ENCODE results near the gene FNDC5. TPM values are rescaled to one million over a fixed set of nuclear protein-coding genes. Genes with fewer than 3 reads are reported as not detected.

Gene FNDC5
- total RNA-seq, 1 experiment from 2014 or later, result 4.5 TPM

DNA sequence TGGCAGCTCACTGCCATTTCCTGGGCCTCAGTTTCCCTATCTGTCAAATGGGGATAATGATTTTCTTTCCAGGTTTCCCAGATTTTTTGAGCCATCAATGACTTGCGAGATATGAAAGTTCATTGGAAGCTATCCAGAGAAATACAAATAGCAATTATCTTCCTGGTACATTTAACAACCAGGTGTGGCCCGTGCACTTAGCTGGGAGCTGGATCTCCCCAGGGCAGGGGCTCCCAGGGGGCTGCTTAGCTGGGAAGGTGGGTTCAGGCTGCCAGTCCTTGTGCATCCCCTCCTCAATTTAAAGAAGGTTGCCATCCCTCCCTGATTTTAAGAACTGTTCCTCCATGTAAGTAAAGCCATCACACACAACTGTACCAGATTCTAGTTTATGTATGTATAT is 34.1 kb upstream of the FNDC5 start:
- Histone ChIP-seq H3K27ac (ENCODE audit: insufficient read length, low read depth, low read length) (no peak overlapping the region), H3K79me1 (ENCODE audit: insufficient read depth, low read depth, low read length, poor library complexity, severe bottlenecking) (no peaks in the 10 kb centered on the region), H4K8ac (replicated peaks; ENCODE audit: insufficient read length, low read depth, low read length) (no peak overlapping the region), H3T11ph (ENCODE audit: low read length) (no peak overlapping the region), H2AK5ac (ENCODE audit: insufficient read length, low read length) (no peak overlapping the region), H3K4me1 (ENCODE audit: insufficient read depth, low read length) (no peaks in the 10 kb centered on the region), H2BK120ac (ENCODE audit: low read depth, low read length, poor library complexity, severe bottlenecking) (no peak overlapping the region), H3K18ac (ENCODE audit: insufficient read length, low read depth, low read length) (no peak overlapping the region), H3K4me2 (ENCODE audit: insufficient read depth, insufficient read length, low read length) (no peak overlapping the region), H3K23me2 (ENCODE audit: insufficient read length, low read depth, low read length, poor library complexity, severe bottlenecking) (peaks cover 8% of the 10 kb centered on the region), H4K20me1 (ENCODE audit: control insufficient read depth, insufficient read depth, insufficient read length) (no peaks in the 10 kb centered on the region), H2BK20ac (ENCODE audit: low read depth, low read length, poor library complexity, severe bottlenecking) (no peak overlapping the region), H2BK5ac (ENCODE audit: insufficient read length, low read length) (no peak overlapping the region), H3K79me2 (ENCODE audit: insufficient read depth, low read length) (no peaks in the 10 kb centered on the region), H3K9me3 (ENCODE audit: control insufficient read depth, low read depth, low read length) (no peaks in the 10 kb centered on the region), H2AFZ (ENCODE audit: low read length) (no peak overlapping the region), H3K4ac (ENCODE audit: low read depth, low read length) (no peak overlapping the region), H2BK15ac (ENCODE audit: low read depth, low read length) (no peak overlapping the region), H4K5ac (ENCODE audit: insufficient read length, low read depth, low read length) (no peak overlapping the region), H3K23ac (ENCODE audit: insufficient read length, low read depth, low read length) (no peak overlapping the region), H3K14ac (ENCODE audit: insufficient read depth, low read length) (no peak overlapping the region), H3K56ac (ENCODE audit: insufficient read length, low read depth, low read length) (no peak overlapping the region), H3K9ac (ENCODE audit: extremely low read depth, insufficient read length, low read length) (no peak overlapping the region), H4K91ac (ENCODE audit: insufficient read length, low read depth, low read length) (no peak overlapping the region), H3K27me3 (ENCODE audit: insufficient read depth, low read length) (peaks cover 15% of the 10 kb centered on the region; the same call in 1 of the 2 replicates), H2BK12ac (ENCODE audit: insufficient read length, low read depth, low read length) (no peak overlapping the region)
- peaks cover 49% of the 10 kb centered on the region for H3K27me3 Mint-ChIP-seq (ENCODE audit: low read depth)
- DNase-seq, result no peak
- H3K36me3 Mint-ChIP-seq (ENCODE audit: insufficient read depth in 1 of 3, low read depth in 3 of 3), result no peaks in the 10 kb centered on the region; a peak in 1 of 7 replicates
- TF ChIP-seq, protein P1, sequence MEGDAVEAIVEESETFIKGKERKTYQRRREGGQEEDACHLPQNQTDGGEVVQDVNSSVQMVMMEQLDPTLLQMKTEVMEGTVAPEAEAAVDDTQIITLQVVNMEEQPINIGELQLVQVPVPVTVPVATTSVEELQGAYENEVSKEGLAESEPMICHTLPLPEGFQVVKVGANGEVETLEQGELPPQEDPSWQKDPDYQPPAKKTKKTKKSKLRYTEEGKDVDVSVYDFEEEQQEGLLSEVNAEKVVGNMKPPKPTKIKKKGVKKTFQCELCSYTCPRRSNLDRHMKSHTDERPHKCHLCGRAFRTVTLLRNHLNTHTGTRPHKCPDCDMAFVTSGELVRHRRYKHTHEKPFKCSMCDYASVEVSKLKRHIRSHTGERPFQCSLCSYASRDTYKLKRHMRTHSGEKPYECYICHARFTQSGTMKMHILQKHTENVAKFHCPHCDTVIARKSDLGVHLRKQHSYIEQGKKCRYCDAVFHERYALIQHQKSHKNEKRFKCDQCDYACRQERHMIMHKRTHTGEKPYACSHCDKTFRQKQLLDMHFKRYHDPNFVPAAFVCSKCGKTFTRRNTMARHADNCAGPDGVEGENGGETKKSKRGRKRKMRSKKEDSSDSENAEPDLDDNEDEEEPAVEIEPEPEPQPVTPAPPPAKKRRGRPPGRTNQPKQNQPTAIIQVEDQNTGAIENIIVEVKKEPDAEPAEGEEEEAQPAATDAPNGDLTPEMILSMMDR (conservative IDR thresholded peaks at IDR 0.05), result no peak
- no CpG with 5 or more reads among the region's 2 CpGs for WGBS (ENCODE audit: extremely low coverage, insufficient read length, low lambda C conversion rate)
- no peaks in the 10 kb centered on the region; a peak in 2 of 5 replicates for H3K9me3 Mint-ChIP-seq
- H3K27ac Mint-ChIP-seq, result no peak overlapping the region
- H3K4me3 Mint-ChIP-seq, result no peak overlapping the region
- peaks cover 6 to 11% of the 10 kb centered on the region in 2 experiments for H3K4me1 Mint-ChIP-seq
